Stomach smooth muscle (tissue), 2 donors: ENCODE measurements around the gene CALCOCO1.
A peak's percentile ranks its signal among the peaks of the same experiment; 100 is the strongest.
"Not testable (repeated sequence)": the region's sequence is repeated elsewhere in the genome, so short reads cannot be mapped to it uniquely, and the experiment has no call there.

Experiments
- H3K27ac ChIP-seq: one replicate; pipeline ENCODE4 v1.7.0; 2013; ENCODE audit warnings: mild to moderate bottlenecking, low read length, inconsistent platforms
- H3K27me3 ChIP-seq, 2 donors: one replicate each; pipeline ENCODE4 v1.7.0; 2013; ENCODE audit warnings: low read length in 2 of 2; ENCODE audit not compliant: insufficient read depth in 2 of 2, control insufficient read depth in 1 of 2
- H3K36me3 ChIP-seq, 2 donors: one replicate each; pipeline ENCODE4 v1.7.0; 2013; ENCODE audit warnings: low read length in 2 of 2; ENCODE audit not compliant: control insufficient read depth in 2 of 2, insufficient read depth in 2 of 2
- H3K4me1 ChIP-seq: one replicate; pipeline ENCODE4 v1.7.0; 2013; ENCODE audit warnings: low read length; ENCODE audit not compliant: control insufficient read depth, insufficient read depth
- H3K4me3 ChIP-seq, 2 donors: one replicate each; pipeline ENCODE4 v1.7.0; 2013; ENCODE audit warnings: low read length in 2 of 2
- H3K9ac ChIP-seq, 2 donors: one replicate each; pipeline ENCODE4 v1.7.0; 2013; ENCODE audit warnings: low read length in 2 of 2, mild to moderate bottlenecking in 1 of 2
- H3K9me3 ChIP-seq, 2 donors: one replicate each; pipeline ENCODE4 v1.7.0; 2013; ENCODE audit warnings: low read length in 2 of 2; ENCODE audit not compliant: control insufficient read depth in 2 of 2
- donor health status: healthy.
- donor health status: Pancreatic carcinoma.

CALCOCO1 gene

DNA sequence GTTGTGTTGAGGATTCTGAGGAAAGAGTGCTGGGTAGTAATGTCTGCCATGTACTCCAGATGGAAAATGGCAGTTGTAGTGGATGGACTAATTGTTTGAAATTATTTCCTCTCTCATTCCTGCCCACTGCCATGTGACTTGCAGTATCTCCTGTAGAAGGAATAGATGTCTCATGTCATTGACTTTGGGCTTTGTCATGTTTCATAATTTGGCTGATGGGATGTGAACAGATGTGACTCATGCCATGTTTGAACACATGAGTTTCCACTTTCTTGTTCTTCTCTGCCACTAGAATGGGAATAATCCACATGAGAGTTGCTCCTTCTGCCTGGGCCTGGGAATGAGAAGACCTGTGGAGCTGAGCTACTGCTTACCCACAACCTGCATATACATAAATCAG, 2.4 kb upstream of the CALCOCO1 start:
- Histone ChIP-seq H3K9ac (no peak overlapping the region), H3K27me3 (no peaks in the 10 kb centered on the region), H3K36me3 (peaks cover 2% of the 10 kb centered on the region in 2 donors), H3K9me3 (no peaks in the 10 kb centered on the region), H3K27ac (no peak overlapping the region), H3K4me1 (peaks cover 17% of the 10 kb centered on the region), H3K4me3 (no peak overlapping the region)

- H3K9ac ChIP-seq: peak overlapping the region; percentile 84 to 87
- peak overlapping the region; percentile 78 for H3K27ac ChIP-seq
Observed at GRCh38 chr12:53728206-53728605, 954 bp upstream of the CALCOCO1 start.

GRCh38 chr12:53726946-53727309, 324 bp downstream of the CALCOCO1 start:
- H3K36me3 ChIP-seq: peaks cover 23 to 24% of the 10 kb centered on the region in 2 donors
- peak overlapping the region; percentile 64 for H3K27ac ChIP-seq
- no peaks in the 10 kb centered on the region for H3K9me3 ChIP-seq
- no peaks in the 10 kb centered on the region for H3K27me3 ChIP-seq
- peak overlapping the region; percentile 95 to 98 for H3K4me3 ChIP-seq
- peaks cover 17% of the 10 kb centered on the region for H3K4me1 ChIP-seq
- H3K9ac ChIP-seq: peak overlapping the region; percentile 87 to 95

More at GRCh38 chr12:53728206-53728605, 954 bp upstream of the CALCOCO1 start:
- peaks cover 13 to 15% of the 10 kb centered on the region in 2 donors for H3K36me3 ChIP-seq
- H3K27me3 ChIP-seq: no peaks in the 10 kb centered on the region
- H3K4me1 ChIP-seq: peaks cover 17% of the 10 kb centered on the region
- H3K9me3 ChIP-seq: no peaks in the 10 kb centered on the region
- peak overlapping the region; percentile 95 to 98 for H3K4me3 ChIP-seq

DNA sequence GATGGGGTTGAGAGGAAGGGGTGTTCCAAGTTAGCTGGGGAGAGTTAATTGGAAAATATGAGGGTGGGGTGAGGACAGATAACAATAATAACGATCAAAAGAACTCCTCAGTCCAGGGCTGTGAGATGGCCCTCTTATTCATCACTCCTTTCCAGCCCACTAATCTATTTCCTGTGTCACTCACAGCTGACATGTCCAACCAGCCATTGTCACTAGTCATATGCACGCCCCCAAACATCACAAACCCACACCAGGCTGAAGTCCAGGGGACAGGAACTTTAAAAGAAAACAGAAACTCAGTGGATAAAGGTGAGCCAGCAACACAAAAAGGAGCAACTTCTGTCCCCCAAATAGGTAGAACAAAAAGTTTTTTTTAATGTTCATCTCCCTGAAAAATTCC, 911 bp downstream of the CALCOCO1 start:
- Histone ChIP-seq H3K9ac (peak overlapping the region; percentile 87 to 95), H3K27ac (no peak overlapping the region), H3K27me3 (no peaks in the 10 kb centered on the region), H3K4me3 (peak overlapping the region; percentile 95 to 98), H3K36me3 (peaks cover 29 to 30% of the 10 kb centered on the region in 2 donors), H3K4me1 (peaks cover 17% of the 10 kb centered on the region), H3K9me3 (no peaks in the 10 kb centered on the region)

DNA sequence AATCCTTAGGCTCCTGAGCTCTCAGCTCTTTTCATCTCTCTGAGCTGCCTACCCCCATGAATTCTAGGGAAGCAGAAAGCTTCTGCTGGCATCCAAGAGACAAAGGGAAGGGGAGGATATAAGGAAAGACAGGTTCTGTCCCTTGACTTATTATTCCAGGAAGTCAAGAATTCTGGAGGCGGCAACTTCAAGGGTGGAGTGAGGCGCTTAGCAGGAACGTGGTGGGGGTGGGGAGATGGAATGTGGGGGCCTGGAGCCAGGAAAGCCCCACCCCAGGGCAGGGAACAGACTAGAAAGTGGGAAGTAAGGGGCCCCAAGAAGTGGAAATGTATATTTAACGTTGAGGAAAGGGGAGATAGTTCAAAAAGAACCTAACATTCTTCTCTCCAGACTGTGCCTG, 1.4 kb downstream of the CALCOCO1 start:
- H3K4me3 ChIP-seq: peak overlapping the region; percentile 95 to 98
- H3K9me3 ChIP-seq: no peaks in the 10 kb centered on the region
- no peaks in the 10 kb centered on the region for H3K27me3 ChIP-seq
- H3K36me3 ChIP-seq: peaks cover 34 to 35% of the 10 kb centered on the region in 2 donors
- no peak overlapping the region for H3K27ac ChIP-seq
- H3K9ac ChIP-seq: peak overlapping the region; percentile 21 to 87
- peaks cover 17% of the 10 kb centered on the region for H3K4me1 ChIP-seq

DNA sequence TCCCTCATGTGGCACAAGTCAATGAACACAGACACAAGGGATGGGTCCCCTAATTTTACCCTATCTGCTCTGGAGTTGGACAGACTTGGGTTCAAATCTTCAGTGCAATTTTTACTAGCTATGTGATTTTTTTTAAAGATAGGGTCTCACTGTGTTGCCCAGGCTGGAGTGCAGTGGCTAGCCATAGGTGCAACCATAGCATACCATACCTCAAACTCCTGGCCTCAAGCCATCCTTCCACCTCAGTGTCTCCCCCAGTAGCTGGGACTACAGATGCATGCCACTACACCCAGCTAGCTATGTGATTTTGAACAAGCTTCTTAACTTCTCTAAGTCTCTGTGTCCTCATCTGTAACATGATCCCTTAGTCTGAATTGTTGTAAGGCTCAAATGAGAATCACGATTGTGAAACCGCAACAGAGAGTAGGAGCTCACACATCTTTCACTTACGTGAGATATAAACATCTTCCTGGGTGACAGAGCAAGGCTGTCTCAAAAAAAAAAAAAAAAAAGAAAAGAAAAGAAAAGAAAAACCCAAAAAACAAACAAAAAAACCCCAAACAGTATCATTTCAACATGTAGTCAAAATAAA, 4.7 kb downstream of the CALCOCO1 start:
- H3K9me3 ChIP-seq: no peaks in the 10 kb centered on the region
- H3K27me3 ChIP-seq: no peaks in the 10 kb centered on the region
- H3K27ac ChIP-seq: no peak overlapping the region
- peaks cover 17% of the 10 kb centered on the region for H3K4me1 ChIP-seq
- no peak overlapping the region for H3K4me3 ChIP-seq
- H3K36me3 ChIP-seq: peaks cover 44 to 48% of the 10 kb centered on the region in 2 donors
- no peak overlapping the region for H3K9ac ChIP-seq

- peaks cover 8% of the 10 kb centered on the region for H3K4me1 ChIP-seq
- H3K27me3 ChIP-seq: no peaks in the 10 kb centered on the region
- no peak overlapping the region for H3K27ac ChIP-seq
- no peak overlapping the region for H3K9ac ChIP-seq
- H3K4me3 ChIP-seq: no peak overlapping the region
- no peaks in the 10 kb centered on the region for H3K9me3 ChIP-seq
- peaks cover 58 to 62% of the 10 kb centered on the region in 2 donors for H3K36me3 ChIP-seq
Observed at GRCh38 chr12:53720946-53721345, 6.3 kb downstream of the CALCOCO1 start.

DNA sequence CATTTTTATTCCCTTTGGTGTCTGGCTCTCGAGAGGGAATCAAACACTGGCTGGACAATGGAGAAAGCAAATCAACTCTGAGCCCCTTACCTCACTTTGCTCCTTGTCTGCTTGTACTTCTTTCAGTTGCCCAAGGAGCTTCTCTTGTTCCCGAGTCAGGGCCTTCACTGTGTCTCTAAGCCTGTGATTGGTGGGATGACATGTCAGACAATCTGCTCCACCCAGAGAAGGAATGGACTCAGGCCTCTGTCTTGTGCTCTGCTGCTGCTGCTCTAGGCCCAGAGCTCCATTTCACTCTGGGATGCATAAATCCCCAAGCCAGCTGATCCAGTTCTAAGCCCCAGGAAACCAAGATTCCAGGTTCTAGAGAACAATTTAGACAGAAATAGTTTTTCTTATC, 7.6 kb downstream of the CALCOCO1 start:
- Histone ChIP-seq H3K27ac (no peak overlapping the region), H3K9ac (no peak overlapping the region), H3K4me1 (no peaks in the 10 kb centered on the region), H3K9me3 (no peaks in the 10 kb centered on the region), H3K4me3 (no peak overlapping the region), H3K36me3 (peaks cover 69 to 74% of the 10 kb centered on the region in 2 donors), H3K27me3 (no peaks in the 10 kb centered on the region)

GRCh38 chr12:53718567-53718966, 8.7 kb downstream of the CALCOCO1 start:
- H3K36me3 ChIP-seq: peaks cover 72 to 75% of the 10 kb centered on the region in 2 donors
- not testable (repeated sequence) for H3K4me3 ChIP-seq, H3K27ac ChIP-seq, H3K27me3 ChIP-seq, H3K9me3 ChIP-seq, H3K9ac ChIP-seq, H3K4me1 ChIP-seq

DNA sequence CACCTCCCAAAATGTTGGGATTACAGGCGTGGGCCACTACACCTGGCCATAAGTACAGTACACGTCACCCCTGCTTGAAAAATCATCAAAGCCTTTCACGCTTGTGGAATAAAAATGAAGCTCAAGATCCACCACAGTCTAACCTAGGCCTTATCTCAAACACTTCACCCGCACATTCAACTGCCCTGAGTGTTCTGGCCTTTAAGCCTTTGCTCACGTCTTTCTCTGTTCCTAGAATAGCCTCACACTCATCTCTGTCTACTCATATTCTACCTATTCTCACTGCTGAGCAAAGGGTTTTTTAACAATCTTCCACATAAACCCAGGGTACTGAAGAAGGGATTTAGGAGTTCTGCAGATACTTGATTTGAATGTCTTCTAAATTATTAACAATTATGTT, 9.9 kb downstream of the CALCOCO1 start:
- Histone ChIP-seq H3K27me3 (no peaks in the 10 kb centered on the region), H3K27ac (no peak overlapping the region), H3K36me3 (peaks cover 67 to 79% of the 10 kb centered on the region in 2 donors), H3K4me3 (no peak overlapping the region), H3K4me1 (no peaks in the 10 kb centered on the region), H3K9ac (no peak overlapping the region), H3K9me3 (no peaks in the 10 kb centered on the region)

DNA sequence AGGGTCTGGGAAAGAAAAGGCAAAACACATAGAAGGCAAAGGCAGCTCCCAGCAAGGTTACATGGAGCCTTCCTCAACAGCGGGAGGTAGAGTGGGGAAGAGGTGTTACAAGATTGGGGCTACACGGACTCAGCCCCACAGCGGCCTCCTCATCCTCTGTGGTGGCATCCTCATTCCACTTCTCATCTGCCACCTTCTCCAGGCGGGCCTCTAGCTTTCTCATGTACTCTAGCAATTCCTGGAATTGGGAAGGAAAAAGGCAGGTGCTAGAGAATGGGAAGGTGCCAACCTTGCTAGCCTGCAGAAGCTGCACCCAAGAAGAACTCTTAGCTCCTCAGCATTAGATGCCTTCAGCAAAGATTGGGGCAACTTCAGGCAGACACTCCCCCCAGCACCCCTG, 13.2 kb downstream of the CALCOCO1 start:
- Histone ChIP-seq H3K4me1 (no peaks in the 10 kb centered on the region), H3K27me3 (no peaks in the 10 kb centered on the region), H3K4me3 (no peak overlapping the region), H3K9ac (no peak overlapping the region), H3K36me3 (peaks cover 42 to 56% of the 10 kb centered on the region in 2 donors), H3K9me3 (no peaks in the 10 kb centered on the region), H3K27ac (no peak overlapping the region)
